ENCODE data around the gene PHPT1.
A peak's percentile ranks its signal among the peaks of the same experiment; 100 is the strongest.

Gene PHPT1

DNA sequence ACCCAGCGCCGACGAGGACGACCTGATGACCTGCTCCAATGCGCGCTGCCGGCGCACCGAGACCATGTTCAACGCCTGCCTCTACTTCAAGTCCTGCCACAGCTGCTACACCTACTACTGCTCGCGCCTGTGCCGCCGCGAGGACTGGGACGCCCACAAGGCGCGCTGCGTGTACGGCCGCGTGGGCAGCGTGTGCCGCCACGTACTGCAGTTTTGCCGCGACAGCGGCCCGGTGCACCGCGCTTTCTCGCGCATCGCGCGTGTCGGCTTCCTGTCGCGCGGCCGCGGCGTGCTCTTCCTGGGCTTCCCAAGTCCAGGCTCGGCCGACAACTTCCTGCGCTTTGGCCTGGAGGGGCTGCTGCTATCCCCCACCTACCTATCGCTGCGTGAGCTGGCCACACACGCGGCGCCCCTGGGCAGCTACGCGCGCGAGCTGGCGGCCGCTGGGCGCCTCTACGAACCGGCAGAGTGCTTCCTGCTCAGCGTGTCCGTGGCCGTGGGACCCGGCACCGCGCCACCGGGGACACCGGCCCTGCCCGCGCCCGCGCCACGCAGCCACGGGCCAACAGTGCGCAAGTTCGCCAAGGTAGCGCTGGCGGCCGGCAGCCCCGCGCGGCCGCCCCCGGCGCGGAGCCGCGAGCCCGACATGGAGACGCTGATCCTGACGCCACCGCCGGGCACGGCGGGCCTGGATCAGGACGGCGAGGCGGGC lies 2.7 kb upstream of the PHPT1 start:
- DNase-seq = no peak

- DNase-seq = no peak
These were observed 2.0 kb upstream of the PHPT1 start for GRCh38 chr9:136847088-136847825.

GRCh38 chr9:136847826-136848392 lies 1.3 kb upstream of the PHPT1 start:
- DNase-seq = peak in 4 of 56 donors; percentile 13 to 54 (median 30)

DNA sequence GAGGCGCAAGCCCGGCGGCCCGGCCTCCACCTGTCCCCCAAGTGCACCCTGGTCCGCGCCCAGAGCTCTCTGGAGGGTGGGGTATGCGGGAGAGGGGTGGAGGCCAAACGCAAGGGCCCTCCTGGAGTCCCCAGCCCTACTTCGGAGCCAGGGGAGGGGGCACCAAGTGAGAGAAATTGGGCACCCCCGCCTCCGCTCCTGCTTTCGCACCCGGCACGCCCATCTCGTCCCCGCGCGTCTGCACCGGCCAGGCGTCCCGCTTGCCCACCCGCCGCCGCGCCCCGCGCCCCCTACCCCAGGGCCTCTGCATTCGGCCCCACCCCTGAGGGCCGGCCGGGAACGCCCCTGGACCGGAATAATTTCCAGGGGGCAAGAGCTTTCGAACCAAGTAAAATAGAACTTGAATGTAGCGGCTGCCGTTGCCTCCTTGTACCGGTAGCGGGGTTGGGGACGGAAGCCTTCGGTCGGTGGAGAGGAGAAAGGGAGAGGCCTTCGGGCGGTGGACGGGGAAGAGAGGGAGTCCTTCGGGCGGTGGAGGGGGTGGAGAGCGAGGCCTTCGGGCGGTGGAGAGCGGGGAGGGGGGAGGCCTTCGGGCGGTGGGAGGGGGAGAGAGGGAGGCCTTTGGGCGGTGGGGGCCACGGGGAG lies 694 bp upstream of the PHPT1 start:
- peak in 3 of 56 donors; percentile 72 to 84 (median 81) for DNase-seq

DNA sequence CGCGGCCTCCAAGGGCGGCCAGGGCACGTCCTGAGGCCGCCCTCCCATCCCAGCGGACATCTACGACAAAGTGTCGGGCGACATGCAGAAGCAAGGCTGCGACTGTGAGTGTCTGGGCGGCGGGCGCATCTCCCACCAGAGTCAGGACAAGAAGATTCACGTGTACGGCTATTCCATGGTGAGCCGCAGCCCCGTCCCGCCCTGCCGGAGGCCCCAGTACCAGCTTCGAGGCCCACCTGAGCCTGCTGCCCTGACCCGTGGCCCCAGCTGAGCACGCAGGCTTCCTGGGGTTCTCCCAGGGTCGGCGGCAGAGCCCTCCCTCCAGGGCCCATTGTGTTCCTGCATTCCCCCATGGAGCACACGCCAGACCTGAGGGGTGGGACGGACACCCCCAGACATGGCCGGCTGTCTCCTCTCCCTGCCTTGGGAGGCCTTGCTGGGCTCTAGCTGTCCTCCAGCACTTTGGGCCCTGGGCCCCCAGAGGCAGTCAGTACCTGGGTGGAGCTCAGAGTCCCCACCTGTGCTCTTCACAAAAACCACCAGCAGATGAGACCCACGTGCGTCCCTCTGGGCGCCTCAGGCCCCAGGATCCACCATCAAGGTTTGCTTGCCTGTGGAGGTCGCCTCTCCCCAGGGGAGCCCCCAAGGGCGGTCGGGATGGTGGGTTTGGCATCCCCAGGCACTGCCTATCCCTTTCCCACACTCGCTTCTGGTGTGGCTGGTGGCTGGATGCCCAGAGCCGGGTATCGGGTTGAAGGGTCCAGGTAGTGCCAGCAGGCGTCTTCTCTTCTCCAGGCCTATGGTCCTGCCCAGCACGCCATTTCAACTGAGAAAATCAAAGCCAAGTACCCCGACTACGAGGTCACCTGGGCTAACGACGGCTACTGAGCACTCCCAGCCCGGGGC lies 1.0 kb downstream of the PHPT1 start:
- DNase-seq = no peak

DNA sequence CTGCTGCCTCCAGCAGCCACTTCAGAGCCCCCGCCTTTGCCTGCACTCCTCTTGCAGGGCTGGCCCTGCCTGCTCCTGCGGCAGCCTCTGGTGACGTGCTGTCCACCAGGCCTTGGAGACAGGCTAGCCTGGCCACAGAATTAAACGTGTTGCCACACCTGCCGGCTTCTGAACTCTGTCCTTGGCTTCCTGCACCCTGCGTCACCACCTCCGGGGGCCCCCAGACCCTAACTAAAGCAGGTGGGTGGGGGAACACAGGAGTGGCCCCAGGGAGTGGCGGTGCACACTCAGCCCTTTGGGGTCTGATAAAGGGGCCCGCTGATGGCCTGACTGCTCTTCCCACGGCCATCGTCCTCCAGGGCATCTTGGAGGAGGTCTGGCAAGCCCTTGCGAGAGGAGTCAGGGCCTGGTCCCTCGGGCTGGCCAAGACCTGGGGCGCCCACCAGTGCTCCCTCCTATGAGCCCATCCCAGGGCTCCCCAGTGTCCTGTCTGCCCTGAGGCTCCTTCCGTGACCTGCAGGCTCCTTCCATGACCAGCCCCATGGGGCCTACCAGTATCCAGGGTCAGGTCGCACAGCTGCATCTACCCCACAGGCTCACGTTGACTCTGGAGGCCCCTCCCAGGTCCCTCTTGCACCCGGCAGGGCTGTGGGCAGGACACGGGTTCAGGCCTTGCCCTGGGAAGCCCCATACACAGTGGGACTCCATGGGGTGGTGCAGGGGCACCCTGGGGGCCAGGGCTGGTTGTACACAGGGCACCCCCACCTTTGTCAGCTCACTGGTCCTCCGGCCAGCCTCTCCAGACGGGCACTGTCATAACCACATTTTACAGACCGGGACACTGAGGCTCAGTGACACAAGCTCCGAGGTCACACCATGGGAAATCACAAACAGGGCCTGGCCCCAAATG lies 1.9 kb downstream of the PHPT1 start:
- no peak for DNase-seq

DNA sequence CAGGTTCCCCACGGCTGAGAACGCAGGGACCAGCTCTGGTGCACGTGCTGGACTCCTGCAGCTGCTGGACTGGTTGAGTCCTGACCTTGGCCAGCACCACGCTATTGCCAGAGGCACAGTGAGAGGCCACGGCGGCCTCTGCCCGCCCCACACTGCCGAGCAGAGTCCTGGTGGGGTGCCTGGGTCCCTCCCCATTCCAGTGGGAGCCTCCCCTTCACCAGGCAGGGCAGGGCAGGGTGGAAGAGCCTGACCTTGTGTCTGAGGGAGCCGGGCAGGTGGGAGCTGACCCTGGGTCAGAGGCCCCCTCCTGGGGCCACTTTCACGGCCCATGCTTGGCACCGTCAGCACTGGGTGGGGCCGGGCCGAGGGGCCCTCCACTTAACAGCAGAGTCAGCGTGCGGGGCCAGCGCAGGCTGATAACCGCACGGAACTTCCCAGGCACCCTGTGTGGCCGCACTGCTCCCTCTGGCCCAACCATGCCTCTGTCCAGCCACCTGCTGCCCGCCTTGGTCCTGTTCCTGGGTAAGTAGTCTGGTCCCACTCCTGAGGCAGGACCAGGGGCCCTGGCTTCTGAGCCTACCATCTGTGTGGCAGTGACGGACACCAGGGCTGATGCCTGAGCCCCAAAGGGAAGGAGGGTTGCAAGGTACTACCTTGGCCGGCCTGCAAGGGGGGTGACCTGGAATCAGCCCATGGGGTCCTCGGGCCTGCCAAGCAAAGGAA lies 2.9 kb downstream of the PHPT1 start, which contains the start of gene MAMDC4:
Gene MAMDC4 (plus strand): TSS at position 406 of the 723 bp plus-strand sequence. CDS start 71 bp downstream, at position 477.
- DNase-seq = no peak

GRCh38 chr9:136852664-136853595 lies 3.7 kb downstream of the PHPT1 start:
- no peak for DNase-seq

DNA sequence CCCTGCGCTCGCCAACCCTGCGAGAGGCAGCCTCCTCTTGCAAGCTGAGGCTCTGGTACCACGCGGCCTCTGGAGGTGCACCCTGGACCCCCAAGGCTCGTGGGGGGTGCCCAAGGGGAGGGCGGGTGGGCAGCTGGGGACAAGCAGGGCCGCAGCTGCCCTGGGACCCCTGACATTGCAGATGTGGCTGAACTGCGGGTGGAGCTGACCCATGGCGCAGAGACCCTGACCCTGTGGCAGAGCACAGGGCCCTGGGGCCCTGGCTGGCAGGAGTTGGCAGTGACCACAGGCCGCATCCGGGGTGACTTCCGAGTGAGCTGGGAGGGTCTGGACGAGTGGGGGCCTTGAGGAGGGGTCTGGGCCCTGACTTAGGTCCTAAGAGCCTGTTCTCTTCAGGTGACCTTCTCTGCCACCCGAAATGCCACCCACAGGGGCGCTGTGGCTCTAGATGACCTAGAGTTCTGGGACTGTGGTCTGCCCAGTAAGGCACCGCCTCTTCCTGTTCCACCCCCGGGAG lies 4.4 kb downstream of the PHPT1 start:
- no peak for DNase-seq

DNA sequence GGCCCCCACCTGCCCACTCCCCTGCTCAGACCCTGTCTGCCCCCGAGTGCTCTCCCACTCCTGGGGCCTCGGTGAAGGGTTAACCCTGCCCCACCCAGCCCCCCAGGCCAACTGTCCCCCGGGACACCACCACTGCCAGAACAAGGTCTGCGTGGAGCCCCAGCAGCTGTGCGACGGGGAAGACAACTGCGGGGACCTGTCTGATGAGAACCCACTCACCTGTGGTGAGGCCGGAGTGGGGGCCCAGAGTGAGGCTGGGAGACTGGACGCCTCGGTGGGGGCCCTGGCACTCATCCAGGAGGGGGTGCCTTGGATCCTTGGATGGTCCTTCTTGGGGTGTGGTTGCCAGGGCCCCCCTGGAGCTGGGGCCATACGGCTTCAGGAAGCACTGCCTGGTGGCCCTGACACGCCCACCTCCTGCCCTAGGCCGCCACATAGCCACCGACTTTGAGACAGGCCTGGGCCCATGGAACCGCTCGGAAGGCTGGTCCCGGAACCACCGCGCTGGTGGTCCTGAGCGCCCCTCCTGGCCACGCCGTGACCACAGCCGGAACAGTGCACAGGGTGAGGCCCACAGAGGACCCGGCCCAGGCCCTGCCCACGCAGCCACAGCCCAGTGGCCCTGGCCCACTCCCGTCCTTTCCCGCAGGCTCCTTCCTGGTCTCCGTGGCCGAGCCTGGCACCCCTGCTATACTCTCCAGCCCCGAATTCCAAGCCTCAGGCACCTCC lies 5.1 kb downstream of the PHPT1 start:
- DNase-seq = no peak

GRCh38 chr9:136854842-136855460 lies 5.7 kb downstream of the PHPT1 start:
- no peak for DNase-seq

GRCh38 chr9:136855461-136856078 lies 6.4 kb downstream of the PHPT1 start:
- no peak for DNase-seq

- DNase-seq = no peak
These were observed 6.9 kb downstream of the PHPT1 start for GRCh38 chr9:136856079-136856476.

- no peak for DNase-seq
These were observed 7.4 kb downstream of the PHPT1 start for GRCh38 chr9:136856541-136857141.

DNA sequence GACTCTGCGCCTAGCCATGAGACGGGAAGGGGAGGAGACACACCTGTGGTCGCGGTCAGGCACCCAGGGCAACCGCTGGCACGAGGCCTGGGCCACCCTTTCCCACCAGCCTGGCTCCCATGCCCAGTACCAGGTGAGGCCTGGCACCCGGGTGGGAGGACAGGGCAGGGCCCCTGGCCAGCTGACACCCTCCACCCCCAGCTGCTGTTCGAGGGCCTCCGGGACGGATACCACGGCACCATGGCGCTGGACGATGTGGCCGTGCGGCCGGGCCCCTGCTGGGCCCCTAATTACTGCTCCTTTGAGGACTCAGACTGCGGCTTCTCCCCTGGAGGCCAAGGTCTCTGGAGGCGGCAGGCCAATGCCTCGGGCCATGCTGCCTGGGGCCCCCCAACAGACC lies 8.0 kb downstream of the PHPT1 start:
- no peak for DNase-seq

All from nucleus accumbens (tissue), 56 donors.